ENCODE data around the gene HERC5.

HERC5 gene

DNA sequence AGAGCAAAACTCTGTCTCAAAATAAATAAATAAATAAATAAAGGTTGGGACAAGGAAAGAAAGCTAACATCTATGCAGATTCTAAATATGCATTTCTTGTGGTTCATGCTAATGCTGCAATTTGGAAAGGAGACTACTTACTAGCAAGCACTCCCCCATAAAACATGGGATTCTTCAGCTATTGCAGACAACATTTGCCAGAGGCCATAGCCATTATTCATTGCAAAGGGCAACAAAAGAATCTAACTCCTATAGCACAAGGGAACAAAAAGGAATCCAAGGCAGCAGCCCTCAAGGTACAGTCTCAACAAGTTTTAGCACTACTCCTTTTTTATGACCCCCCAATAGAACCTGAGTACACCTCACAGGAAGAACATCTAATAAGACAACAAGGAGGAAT is 8.0 kb upstream of the HERC5 start:
- DNase-seq, result no peak

DNA sequence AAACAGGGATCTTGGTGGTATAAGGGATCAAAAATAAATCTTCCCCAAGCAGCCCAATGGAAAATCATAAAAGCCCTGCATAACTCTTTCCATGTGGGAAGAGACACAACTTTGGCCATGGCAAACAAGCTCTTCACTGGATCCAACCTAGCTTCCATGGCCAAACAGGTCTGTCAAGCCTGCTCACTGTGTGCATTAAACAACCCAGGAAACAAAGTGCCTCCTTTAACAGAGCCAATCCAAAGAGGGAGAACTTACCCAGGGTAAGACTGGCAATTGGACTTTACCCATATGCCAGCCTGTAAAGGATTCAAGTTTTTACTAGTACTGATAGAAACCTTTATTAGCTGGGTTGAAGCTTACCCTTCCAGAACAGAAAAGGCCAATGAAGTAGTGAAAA is 7.6 kb upstream of the HERC5 start:
- no peak for DNase-seq

DNA sequence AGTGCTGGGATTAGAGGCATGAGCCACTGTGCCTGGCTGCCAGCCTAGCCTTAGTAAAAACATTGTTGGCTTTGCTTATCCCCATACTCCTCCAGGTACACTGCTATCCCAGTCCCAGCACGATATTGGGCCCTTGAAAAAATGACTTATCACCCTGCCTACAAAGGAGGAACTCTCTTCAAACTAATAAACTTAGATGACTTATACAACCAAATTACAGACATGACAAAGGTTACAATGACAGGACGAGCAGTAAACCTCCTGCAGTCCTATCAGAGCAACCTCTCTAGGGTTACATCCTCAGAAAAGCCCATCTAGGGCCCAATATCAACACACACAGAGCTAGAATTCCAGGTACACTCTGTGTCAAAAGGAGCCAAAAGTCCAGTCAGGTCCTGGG is 5.7 kb upstream of the HERC5 start:
- DNase-seq, result no peak

DNA sequence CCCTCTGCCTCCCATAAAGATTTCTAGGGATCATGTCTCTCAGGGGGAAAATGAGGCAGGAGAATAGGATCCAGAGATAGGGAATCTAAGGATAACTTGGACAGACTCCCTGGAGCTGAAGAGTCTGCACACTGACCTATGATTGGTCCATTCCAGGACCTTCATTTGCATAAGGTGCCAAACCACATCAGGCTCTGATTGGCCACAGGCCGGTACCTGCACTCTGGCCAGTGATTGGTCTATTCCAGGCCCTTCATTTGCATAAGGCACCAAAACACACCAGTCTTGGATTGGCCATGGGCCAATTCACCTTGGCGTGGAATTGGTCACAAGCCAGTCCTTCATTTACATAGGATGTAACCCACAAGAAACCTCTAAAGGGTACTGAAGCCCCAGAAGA is 4.0 kb upstream of the HERC5 start:
- DNase-seq, result no peak

DNA sequence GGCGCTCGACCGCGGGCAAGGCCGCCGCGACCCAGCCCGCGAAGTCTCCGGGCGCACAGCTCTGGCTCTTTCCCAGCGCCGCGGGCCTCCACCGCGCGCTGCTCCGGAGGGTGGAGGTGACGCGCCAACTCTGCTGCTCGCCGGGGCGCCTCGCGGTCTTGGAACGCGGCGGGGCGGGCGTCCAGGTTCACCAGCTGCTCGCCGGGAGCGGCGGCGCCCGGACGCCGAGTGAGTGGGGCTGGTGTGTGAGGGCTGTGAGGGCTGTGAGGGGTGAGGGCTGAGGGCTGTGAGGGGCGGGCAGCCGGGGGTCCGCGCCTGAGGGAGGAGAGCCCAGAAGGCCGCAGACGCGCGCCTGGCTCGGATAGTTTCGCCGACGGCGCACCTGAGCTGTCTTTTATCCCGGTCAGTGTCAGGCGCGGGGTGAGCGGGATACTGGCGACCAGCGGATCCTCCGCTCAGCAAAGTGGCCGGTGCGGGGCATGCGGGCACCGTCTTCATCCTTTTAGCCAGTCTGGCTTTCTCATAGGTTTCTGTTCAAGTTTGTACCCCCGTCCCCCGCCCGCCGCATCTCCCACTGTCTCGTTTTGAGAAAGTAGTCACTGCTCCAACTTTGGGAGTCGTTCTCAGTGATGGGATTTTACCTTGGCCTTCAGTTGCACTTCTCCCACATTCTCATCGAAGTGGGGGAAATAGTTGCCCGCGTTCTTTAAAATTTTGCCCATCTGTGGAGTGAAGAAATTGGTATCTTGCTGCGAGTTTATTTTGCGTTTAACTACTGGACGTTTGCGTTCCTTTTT is 586 bp downstream of the HERC5 start:
- no peak for DNase-seq

DNA sequence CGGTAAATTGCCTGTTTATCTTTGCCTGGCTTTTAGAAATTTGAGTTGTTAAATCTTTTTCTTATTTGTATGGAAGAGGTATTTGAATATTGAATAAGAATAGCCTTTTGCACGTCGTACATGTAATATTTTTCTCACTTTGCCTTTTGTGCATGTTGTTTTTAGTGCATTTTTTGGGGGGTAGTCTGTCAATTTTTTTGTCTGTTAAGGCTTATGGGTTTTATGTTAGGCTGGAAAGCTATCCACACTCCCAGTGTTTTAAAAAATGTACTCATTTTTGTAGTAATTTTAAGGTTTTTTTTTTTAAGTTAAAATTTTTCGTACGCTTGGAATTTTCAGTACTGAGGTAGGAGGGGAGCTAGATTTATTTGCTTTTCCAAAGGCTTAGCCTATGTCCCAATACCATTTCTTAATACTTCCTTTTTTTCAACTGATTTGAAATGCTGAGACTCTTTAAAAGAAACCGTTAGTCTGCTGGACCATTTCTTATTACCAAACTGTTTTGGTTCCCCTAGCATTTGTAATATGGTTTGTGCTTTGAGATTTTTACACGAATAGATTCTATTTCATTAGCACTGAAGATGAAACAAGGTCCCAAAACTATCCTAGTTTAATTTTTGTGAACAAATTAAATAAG is 1.3 kb downstream of the HERC5 start:
- DNase-seq, result no peak

DNA sequence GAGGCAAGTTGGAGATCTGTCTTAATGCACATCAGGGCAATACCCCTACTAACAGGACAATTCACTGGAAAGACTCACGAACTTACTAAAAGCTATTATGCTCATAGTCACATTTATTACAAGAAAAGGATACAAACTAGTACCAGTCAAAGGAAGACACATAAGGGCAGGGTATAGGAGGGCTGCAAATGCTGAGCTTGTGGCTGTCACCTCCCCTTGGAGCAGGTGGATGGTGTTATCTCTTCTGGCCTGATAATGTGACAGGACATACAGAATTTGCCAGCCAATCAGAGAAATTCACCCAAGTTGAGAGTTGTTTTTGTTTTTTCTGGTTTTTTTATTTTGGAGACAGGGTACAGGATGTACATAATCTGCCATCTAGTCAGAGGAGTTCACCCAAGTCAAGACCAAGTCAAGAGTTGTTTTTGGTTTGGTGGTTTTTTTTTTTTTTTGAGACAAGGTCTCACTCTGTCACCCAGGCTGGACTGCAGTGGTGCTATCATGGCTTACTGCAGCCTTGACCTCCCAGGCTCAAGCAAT is 8.8 kb downstream of the HERC5 start:
- DNase-seq, result no peak

DNA sequence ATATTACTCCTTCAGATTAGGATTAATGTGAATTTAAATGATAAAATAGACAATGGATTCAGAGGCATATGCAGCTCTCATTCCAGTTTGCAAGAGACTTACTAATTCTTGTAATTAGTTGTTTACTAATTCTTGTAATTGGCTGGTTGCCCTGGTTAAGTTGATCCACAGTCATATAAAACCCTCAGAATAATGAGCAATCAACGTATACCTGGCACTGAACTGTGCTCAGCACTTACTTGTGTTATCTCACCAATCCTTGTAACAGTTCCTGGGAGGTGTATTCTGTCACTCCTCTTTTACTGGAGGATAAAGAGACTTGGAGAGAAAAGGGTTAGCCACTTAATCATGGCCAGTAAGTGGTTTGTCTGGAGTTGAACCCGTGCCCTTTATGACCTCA is 10.5 kb downstream of the HERC5 start:
- no peak for DNase-seq

DNA sequence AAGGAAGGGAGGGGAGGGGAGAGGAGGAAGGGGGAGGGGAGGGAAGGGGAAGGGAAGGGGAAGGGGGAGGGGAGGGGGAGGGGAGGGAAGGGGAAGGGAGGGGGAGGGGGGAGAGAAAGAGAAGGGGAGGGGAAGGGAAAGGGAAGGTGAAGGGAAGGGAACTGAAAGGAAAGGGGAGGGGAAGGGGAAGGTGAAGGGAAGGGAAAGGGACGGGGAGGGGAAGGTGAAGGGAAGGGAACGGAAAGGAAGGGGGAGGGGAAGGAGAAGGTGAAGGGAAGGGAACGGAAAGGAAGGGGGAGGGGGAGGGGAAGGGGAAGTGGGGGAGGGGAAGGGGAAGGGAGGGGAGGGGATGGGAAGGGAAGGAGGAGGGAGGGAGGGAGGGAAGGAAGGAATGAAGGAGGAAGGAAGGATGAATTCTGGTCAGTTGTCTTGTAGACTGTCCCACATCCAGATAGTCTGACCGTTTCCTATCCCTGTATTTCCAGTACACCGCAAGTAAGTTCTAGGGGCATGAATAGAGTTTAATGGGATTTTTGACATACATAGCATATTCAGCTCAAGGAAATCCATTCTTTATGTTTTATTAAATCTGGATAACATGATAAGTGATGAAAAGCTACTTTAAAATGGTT is 20.4 kb downstream of the HERC5 start:
- DNase-seq, result no peak

DNA sequence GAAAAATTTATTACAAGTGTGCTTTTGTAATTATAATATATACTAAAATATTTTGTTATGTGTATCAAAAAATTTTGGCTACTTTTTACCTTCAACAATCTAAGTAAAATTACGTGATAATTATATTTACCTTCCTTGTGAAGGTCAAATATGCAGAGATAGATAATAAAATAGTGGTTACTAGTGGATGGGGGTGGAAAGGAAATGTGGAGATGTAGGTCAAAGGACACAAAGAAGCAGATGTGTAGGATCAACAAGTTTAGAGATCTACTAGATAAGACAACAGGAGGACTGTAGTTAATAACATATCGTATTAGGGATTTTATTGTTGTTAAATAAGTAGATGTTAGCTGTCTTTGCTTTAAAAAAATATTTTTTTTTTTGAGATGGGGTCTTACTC is 21.3 kb downstream of the HERC5 start:
- DNase-seq, result no peak

DNA sequence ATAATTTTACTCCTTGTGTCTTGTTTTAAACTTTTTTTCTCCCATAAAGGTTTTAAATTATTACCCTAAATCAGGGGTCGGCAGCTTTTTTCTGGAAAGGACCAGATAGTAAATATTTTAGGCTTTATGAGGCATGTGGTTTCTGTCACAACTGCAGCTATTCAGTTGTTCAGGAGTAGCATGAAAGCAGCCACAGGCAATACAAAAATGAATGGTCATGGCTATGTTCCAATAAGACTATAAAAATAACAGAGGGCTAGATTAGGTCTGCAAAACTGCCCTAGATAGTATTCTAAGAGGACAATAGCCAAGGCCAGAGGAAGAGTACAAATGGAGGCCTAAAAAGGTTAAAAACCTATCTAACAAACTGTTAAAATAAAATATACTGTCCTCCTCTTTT is 24.6 kb downstream of the HERC5 start:
- DNase-seq, result no peak

DNA sequence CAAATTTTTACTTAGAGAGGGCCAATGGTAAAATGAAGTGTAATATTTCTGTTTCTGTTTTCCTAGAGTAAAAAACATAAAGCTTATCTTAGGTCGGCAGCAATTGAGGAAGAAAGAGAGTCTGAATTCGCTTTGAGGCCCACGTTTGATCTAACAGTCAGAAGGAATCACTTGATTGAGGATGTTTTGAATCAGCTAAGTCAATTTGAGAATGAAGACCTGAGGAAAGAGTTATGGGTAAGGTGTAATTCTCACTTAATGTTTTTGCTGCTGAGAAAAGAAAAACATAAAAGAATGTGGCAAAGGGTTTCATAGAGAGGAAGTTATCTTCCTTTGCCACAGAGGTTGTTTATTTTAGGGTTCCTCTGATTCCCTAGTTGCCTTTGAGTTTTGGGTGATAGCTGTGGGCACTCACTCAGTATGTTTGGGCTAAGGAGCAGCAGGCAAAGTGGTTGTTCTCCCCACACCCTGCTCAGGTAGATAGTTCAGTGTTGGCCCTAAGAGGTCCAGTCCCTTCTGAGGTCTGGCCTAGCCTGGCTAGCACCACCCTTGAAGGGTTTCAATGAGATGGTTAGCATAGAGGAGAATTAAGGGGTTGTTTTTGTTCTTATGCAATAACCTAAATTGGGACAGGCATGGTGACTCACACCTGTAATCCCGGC is 32.3 kb downstream of the HERC5 start:
- no peak for DNase-seq

DNA sequence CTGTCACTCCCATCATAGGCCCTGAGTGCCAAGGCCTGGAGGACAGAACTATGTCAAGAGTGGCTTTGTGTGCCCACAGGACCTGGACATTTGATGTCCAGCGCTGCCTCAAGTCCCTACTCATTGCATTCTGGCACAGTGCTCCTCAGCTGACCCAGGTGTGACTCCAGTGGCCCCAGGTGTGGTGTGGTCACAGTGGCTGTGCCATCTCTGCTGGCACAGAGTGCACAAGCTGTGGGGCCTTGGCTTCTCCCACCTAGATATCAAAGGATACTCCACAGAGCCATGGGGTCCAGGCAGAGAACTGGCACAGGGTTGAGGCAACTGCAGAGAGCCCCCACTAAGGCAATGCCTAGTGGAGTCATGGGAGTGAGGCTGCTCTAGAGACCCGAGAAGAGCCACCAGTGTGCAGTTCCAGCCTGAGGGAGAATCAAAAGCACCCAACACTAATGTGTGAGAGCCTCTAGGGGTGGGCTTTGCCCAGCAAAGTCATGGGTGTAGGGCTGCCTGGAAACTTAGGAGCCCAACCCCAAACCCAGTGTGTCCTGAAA is 41.0 kb downstream of the HERC5 start:
- DNase-seq, result no peak

DNA sequence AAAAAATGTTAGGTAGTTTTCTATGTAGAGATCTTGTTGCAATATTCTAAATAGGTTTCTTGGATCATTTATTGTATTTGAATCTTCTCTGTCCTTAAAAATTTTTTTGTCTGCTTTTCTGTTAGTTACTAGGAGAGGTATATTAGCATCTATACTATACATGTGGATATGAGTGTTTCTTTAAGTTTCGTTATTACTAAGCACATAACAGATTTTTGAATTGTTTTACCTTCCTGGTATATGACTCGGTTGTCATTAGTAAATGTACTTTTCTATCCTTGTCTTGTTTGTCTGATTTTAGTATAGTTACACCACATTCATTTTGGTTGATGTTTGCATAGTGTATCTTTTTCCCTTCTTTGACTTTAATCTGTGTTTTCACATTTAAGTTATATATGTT is 46.4 kb downstream of the HERC5 start:
- no peak for DNase-seq

DNA sequence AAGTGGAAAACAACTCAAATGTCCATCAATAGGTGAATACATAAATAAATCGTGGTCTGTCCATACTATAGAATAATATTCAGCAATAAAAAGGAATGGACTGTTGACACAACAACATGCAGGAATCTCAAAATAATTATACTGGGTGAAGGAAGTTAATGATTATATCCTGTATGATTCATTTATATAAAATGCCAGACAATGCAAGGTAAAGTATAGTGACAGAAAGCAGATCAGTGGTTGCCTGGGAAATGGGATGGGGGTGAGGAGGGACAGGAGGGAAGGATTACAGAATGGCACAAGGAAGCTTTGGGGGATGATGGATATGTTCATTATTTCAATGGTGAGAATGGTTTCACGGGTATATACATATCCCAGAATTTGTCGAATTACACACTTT is 54.3 kb downstream of the HERC5 start:
- DNase-seq, result no peak

DNA sequence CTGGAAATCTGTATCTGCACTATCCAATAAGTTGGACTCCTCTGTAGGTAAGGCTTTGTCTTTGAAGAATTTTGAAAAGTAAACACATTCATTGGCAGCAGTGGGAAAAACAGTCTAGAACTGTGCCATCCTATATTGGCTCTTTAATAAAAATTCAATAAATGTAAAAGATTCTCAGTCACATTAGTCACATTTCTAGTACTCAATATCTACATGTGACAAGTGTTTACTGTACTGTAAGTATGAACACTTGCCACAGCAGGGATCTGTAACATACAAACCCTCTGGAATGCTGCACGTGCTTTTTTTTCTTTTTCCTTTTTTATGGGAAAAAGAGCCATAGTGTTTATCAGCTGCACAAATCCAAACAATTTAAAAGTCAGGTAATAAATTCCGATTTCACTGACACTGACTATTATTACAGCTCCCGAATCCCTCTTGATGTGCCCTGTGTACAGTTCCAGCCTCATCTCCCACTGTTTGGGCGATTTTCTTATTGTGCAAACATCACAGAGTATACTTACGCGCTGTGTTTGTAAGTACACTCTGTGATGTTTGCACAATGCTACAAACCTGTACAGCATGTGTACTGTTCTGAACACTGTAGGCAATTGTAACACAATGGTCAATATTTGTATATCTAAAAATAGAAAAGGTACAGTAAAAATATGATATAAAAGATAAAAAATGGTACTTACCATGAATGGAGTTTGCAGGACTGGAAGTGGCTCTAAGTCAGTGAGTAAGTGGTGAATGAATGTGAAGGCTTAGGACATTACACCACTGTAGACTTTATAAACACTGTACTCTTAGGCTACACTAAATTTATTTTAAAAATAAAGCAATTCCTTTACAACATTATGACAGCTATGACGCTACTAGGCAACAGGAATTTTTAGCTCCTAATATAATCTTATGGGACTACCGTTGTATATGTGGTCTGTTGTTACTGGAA is 57.9 kb downstream of the HERC5 start:
- no peak for DNase-seq

DNA sequence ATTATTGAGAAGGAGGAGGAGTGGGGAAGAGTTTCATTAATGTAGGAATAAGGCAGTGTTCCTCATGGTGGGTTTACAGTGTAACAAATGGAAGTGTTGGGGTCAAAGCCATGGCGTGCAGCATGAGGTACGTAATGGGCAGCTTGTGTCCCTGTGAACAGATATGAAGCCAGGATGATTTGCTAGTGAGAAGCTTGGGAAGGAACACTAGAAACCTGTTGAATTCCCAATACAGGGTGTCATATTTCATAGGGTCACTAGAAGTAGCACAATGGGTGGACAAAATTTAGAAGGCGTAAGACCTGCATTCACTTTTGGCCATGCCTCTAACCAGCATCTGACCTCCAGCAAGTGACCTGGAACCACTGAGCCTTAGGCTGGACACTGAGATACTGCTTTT is 59.8 kb downstream of the HERC5 start:
- no peak for DNase-seq

DNA sequence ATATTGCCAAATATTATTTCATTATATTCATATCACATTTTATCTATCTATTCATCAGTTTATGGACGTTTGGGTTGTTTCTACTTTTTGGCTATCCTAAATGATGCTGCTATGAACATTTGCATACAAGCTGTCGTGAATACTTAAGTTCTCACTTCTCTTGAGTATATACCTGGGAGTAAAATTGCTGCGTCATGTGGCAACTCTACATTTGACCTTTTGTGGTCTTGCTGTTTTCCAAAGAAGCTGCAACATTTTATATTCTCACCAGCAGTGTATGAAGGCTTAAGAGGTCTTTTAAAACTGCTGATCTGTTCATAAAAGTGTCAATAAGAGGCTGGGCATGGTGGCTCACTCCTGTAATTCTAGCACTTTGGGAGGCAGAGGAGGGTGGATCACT is 60.9 kb downstream of the HERC5 start:
- no peak for DNase-seq

DNA sequence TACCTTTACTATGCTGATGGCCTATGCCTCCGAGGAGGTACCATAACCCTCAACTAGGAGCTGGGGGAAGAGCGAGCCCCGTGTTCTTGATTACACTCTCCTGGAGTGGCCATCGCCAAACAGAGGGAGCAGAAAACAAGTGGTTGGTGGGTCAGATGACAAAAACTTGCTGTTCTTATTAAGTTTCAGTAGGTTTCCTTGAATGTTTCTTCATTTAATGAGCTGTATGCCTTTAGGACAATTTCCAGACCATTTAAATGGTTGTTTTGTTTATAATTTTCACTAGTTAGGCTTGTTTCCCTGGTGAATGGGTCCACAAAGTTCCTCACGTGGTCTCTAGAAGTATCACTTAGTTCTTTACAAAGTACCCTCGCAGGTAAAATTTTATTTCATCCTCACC is 62.0 kb downstream of the HERC5 start:
- DNase-seq, result no peak

DNA sequence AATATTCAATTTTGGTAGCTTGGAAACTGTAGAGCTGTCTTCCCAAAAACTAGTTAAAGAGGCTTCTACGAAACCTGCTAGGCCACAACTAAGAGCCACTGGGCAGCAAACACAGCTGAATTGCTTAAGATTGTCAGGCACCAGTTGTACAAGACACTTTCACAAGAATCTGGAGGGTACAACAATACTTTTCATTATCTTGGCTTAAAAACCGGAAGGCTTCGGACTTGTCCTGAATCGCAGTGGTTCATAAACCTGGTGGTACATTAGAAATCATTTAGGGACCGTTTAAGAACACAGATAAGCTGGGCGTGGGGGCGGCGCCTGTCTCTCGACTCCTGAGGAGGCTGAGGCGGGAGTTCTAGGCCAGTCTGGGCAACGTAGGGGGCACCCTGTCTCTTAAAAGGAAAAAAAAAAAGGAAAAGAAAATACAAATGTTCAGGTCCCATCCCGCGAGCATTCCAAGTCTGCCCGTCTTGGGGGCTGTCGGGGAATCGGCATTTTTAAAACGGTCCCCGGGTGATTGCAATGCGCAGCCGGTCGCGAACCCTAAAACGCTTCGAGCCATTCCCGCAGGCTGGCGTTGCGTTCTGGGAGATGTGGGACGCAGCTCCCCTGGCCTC is 65.9 kb downstream of the HERC5 start:
- no peak for DNase-seq

DNA sequence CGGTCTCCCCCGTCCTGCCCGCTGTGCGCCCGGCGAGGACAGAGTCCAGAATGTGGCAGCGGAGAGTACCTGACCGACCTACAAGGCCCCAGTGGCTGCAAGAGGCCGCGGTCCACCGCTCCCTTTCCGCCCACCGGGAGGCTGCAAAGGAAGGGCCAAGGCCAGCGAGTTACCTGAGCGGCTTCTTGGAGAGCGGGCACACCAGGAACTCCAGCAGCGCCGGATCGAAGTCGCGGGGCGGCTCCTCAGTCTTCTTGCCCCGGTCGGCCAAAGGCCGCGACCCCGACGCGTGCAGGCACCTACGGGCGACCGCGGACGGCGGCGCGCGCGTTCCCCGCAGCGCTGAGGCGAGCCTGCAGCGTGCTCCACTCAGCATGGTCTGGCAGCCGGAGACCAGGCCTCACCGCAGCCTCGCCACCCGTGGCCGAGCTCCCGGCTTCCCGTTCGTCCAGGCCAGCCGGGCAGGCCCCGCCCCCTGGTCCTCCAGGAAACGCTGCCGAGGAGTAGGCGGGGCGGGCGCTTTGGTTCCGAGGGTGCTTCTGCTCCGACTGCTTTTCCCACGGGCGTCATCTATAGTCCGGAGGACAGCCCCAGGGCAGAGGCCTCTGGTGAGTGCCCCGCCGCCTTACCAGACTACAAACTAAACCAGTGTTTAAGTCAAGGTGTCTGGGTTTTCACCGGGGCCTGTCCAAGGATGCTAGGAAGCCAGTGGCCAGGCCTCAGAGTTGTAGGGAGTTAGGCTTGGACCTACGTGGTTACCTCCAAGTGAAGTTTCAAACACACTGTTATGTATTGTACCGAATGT is 66.6 kb downstream of the HERC5 start, which contains the start of gene PYURF:
PYURF (minus strand) TSS at position 452 of the 805 bp plus-strand sequence; CDS start at position 376, 76 bp downstream.
- DNase-seq, result peak; percentile 90
